Natural killer cell (primary cell): ENCODE measurements around the gene ZCCHC14. TPM values are rescaled to one million over a fixed set of nuclear protein-coding genes. Genes with fewer than 3 reads are reported as not detected.

Experiments
- ATAC-seq, 3 donors: fragments of 150-1000 bp in 2 of 3; fragments of 200-7000 bp in 1 of 3; cut with Tn5 transposase; 1 replicate in 1 of 3; 2 replicates in 2 of 3; pipeline ENCODE4 v1.10.0; 2021; ENCODE audit warnings: mild to moderate bottlenecking in 2 of 3, moderate library complexity in 2 of 3
- DNase-seq, 2 donors: peaks; one replicate each; pipeline versions ENCODE4 v3.0.0 to v3.0.0-alpha.2; 2013 to 2021; ENCODE audit warnings: mixed read lengths in 1 of 2
- H3K27ac ChIP-seq: one replicate; pipeline ENCODE4 v1.5.1; 2013; ENCODE audit warnings: mild to moderate bottlenecking, low read length
- H3K27me3 ChIP-seq: one replicate; pipeline ENCODE4 v1.6.1; 2013; ENCODE audit warnings: low read length; ENCODE audit not compliant: control insufficient read depth, insufficient read depth
- H3K36me3 ChIP-seq: one replicate; pipeline ENCODE4 v1.6.1; 2013; ENCODE audit warnings: low read length; ENCODE audit not compliant: control insufficient read depth, insufficient read depth
- H3K4me1 ChIP-seq: one replicate; pipeline ENCODE4 v1.6.1; 2013; ENCODE audit warnings: low read length; ENCODE audit not compliant: control insufficient read depth, insufficient read depth
- H3K4me3 ChIP-seq: one replicate; pipeline ENCODE4 v1.5.1; 2013; ENCODE audit warnings: low read length
- H3K9me3 ChIP-seq: one replicate; pipeline ENCODE4 v1.6.1; 2013; ENCODE audit warnings: low read length; ENCODE audit not compliant: control insufficient read depth, insufficient read depth
- H3K27ac Mint-ChIP-seq, 2 donors: one replicate each; pipeline ENCODE4 v1.8.0; 2022; ENCODE audit warnings: mild to moderate bottlenecking in 2 of 2, mixed read lengths in 2 of 2, moderate library complexity in 1 of 2
- H3K27me3 Mint-ChIP-seq, 2 donors: one replicate each; pipeline ENCODE4 v1.8.0; 2022; ENCODE audit warnings: low read depth in 2 of 2, mixed read lengths in 2 of 2
- H3K36me3 Mint-ChIP-seq: one replicate; pipeline ENCODE4 v1.8.0; 2022; ENCODE audit warnings: mixed read lengths
- H3K4me1 Mint-ChIP-seq, 2 donors: one replicate each; pipeline ENCODE4 v1.8.0; 2022; ENCODE audit warnings: mixed read lengths in 2 of 2
- H3K4me3 Mint-ChIP-seq: one replicate; pipeline ENCODE4 v1.8.0; 2022; ENCODE audit warnings: mild to moderate bottlenecking, moderate library complexity, mixed read lengths
- H3K9me3 Mint-ChIP-seq, 2 donors: one replicate each; pipeline ENCODE4 v1.8.0; 2022; ENCODE audit warnings: mixed read lengths in 2 of 2
- WGBS: methylation state at CpG from one replicate; pipeline ENCODE4 v1.1.7; 2013; ENCODE audit warnings: missing lambda C conversion rate; ENCODE audit not compliant: insufficient coverage; 5-methylcytosine and 5-hydroxymethylcytosine counted together
- intact Hi-C: fragments of 100-400 bp; cut with micrococcal nuclease; formaldehyde crosslinking; loops from one replicate; pipeline ENCODE4 v1.14.2; 2022
- total RNA-seq, 4 donors: library from RNA; stranded (reverse); fragments of 120-200 nt in 1 of 4; gene quantifications; one replicate each; pipeline versions ENCODE4 v1.2.3 to v1.2.4, GENCODE V29; 2013 to 2022
- TF ChIP-seq, protein P1 (sequence below): fragments of 200-600 bp; IDR thresholded peaks from one replicate; pipeline ENCODE4 v1.8.0; 2022; ENCODE audit warnings: antibody characterized with exemption

ZCCHC14 gene
- total RNA-seq, 3 donors from 2014 or later (not counting 1 experiment from before 2014, with no cell fraction given), result 12.2 to 20.9 (median 19.2) TPM

DNA sequence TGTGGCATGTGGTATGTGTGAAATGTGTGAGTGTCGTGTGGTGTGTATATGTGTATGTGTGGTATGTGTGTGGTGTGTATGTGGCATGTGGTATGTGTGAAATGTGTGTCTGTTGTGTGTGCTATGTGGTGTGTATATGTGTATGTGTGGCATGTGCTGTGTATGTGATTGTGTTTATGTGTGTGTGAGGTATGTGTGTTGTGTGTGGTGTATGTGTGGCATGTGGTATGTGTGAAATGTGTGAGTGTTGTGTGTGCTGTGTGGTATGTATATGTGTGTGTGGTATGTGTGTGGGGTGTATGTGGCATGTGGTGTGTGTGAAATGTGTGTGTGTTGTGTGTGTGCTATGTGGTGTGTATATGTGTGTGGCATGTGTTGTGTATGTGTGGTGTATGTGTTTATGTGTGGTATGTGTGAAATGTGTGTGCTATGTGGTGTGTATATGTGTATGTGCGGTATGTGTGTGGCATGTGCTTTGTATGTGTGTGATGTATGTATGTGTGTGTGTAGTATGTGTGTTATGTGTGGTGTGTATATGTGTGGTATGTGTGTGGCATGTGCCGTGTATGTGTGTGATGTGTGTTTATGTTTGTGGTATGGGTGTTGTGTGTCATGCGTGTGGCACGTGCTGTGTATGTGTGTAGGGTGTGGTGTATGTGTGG is 9.6 kb upstream of the ZCCHC14 start:
- H3K4me1 Mint-ChIP-seq, result peaks cover 2 to 7% of the 10 kb centered on the region in 2 donors
- no peak overlapping the region for H3K4me3 Mint-ChIP-seq
- no peaks in the 10 kb centered on the region for H3K36me3 Mint-ChIP-seq
- WGBS, result 91% methylated on average over 5 of the region's 5 CpGs
- TF ChIP-seq, protein P1, sequence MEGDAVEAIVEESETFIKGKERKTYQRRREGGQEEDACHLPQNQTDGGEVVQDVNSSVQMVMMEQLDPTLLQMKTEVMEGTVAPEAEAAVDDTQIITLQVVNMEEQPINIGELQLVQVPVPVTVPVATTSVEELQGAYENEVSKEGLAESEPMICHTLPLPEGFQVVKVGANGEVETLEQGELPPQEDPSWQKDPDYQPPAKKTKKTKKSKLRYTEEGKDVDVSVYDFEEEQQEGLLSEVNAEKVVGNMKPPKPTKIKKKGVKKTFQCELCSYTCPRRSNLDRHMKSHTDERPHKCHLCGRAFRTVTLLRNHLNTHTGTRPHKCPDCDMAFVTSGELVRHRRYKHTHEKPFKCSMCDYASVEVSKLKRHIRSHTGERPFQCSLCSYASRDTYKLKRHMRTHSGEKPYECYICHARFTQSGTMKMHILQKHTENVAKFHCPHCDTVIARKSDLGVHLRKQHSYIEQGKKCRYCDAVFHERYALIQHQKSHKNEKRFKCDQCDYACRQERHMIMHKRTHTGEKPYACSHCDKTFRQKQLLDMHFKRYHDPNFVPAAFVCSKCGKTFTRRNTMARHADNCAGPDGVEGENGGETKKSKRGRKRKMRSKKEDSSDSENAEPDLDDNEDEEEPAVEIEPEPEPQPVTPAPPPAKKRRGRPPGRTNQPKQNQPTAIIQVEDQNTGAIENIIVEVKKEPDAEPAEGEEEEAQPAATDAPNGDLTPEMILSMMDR, result no peak
- intact Hi-C loops, result no loop called here
- no peaks in the 10 kb centered on the region for H3K36me3 ChIP-seq
- H3K4me1 ChIP-seq, result peaks cover 3% of the 10 kb centered on the region
- no peak overlapping the region for H3K27ac Mint-ChIP-seq
- H3K27me3 Mint-ChIP-seq, result peaks cover 0 to 5% of the 10 kb centered on the region in 2 donors
- DNase-seq (no peak), ATAC-seq (peak in 1 of 3 donors; percentile 19)
- H3K27me3 ChIP-seq, result peaks cover 3% of the 10 kb centered on the region
- no peak overlapping the region for H3K4me3 ChIP-seq
- no peak overlapping the region for H3K27ac ChIP-seq
- H3K9me3 Mint-ChIP-seq, result no peaks in the 10 kb centered on the region
- H3K9me3 ChIP-seq, result no peaks in the 10 kb centered on the region

DNA sequence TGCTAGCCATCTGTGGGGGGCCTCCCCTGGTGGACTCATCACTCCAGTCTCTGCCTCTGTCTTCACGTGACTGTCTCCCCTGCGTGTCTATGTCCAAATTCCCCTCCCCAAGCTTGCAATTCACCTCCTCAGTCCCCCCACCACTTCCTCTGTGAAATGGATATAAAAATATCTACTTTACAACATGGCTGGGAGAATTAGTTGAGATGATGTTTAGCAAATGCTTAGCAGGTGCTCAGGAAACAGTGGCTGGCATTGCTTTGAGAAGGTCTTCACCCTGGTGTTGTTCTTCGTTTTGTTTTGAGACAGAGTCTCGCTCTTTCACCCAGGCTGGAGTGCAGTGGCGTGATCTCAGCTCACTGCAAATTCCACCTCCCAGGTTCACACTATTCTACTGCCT is 8.3 kb upstream of the ZCCHC14 start:
- H3K36me3 ChIP-seq, result no peaks in the 10 kb centered on the region
- no peak overlapping the region for H3K4me3 ChIP-seq
- 74% methylated on average over 5 of the region's 5 CpGs for WGBS
- DNase-seq, result no peak
- H3K4me1 ChIP-seq, result peaks cover 15% of the 10 kb centered on the region
- intact Hi-C loops, result no loop called here
- no peaks in the 10 kb centered on the region for H3K27me3 ChIP-seq
- no peaks in the 10 kb centered on the region for H3K9me3 ChIP-seq
- Mint-ChIP-seq H3K4me1 (peaks cover 12 to 18% of the 10 kb centered on the region in 2 donors), H3K9me3 (no peaks in the 10 kb centered on the region), H3K27me3 (no peaks in the 10 kb centered on the region), H3K27ac (no peak overlapping the region), H3K36me3 (no peaks in the 10 kb centered on the region), H3K4me3 (no peak overlapping the region)
- no peak overlapping the region for H3K27ac ChIP-seq
- ATAC-seq, result no peak
- TF ChIP-seq, protein P1, result no peak

DNA sequence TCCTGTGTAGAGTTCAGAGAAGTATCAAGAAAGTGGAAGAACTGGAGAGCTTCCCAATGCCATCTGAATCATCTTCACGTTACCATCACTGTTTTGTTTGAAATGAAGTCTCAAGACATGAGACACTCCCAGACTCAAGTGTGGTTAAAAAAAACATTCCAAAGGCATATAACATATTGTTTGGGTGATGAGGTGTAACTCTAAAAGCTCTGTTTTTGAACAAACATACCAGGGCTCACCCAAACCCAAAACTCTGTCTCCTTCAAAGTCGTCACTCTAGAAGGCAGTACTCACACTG is 6.3 kb upstream of the ZCCHC14 start:
- H3K9me3 ChIP-seq, result no peaks in the 10 kb centered on the region
- WGBS, result 90% methylated on average over 2 of the region's 2 CpGs
- Mint-ChIP-seq H3K36me3 (no peaks in the 10 kb centered on the region), H3K27me3 (no peaks in the 10 kb centered on the region), H3K9me3 (no peaks in the 10 kb centered on the region), H3K27ac (no peak overlapping the region), H3K4me1 (peaks cover 26 to 36% of the 10 kb centered on the region in 2 donors), H3K4me3 (no peak overlapping the region)
- ATAC-seq, result no peak
- no peak overlapping the region for H3K27ac ChIP-seq
- TF ChIP-seq, protein P1, result no peak
- H3K4me3 ChIP-seq, result no peak overlapping the region
- intact Hi-C loops, result loop anchor here (5.0 to 10.0 kb wide), 4 partner anchors 104 to 483 kb away; partner anchors contain the start of genes KLHDC4 and MAP1LC3B
- H3K4me1 ChIP-seq, result peaks cover 34% of the 10 kb centered on the region
- H3K27me3 ChIP-seq, result no peaks in the 10 kb centered on the region
- no peak for DNase-seq
- H3K36me3 ChIP-seq, result no peaks in the 10 kb centered on the region
